Measurements from ENCODE around the gene SAMD4A.

The SAMD4A gene

GRCh38 chr14:54839701-54840119 lies 272.8 kb downstream of the SAMD4A start:
- no peak for DNase-seq

- no peak for DNase-seq
These were observed 273.4 kb downstream of the SAMD4A start for GRCh38 chr14:54840336-54840735.

- no peak for DNase-seq
These were observed 273.9 kb downstream of the SAMD4A start for GRCh38 chr14:54840798-54841197.
